ENCODE results near the gene UNC93A.
"Not testable (repeated sequence)": the region's sequence is repeated elsewhere in the genome, so short reads cannot be mapped to it uniquely, and the experiment has no call there.

Gene UNC93A

GRCh38 chr6:167258646-167259045 lies 32.5 kb upstream of the UNC93A start:
- Histone ChIP-seq H2AFZ (ENCODE audit: low read depth, low read length) (no peak overlapping the region), H3K27ac (ENCODE audit: low read length) (no peak overlapping the region), H3K36me3 (ENCODE audit: insufficient read depth, low read length) (no peaks in the 10 kb centered on the region), H3K27me3 (ENCODE audit: insufficient read depth, low read length, poor library complexity) (no peaks in the 10 kb centered on the region), H3K9ac (ENCODE audit: low read depth, low read length) (no peak overlapping the region), H4K20me1 (ENCODE audit: insufficient read depth, low read length) (no peaks in the 10 kb centered on the region), H3K4me2 (ENCODE audit: insufficient read depth, low read length) (no peak overlapping the region), H3K9me3 (ENCODE audit: insufficient read depth, low read length, severe bottlenecking) (no peaks in the 10 kb centered on the region), H3K4me1 (ENCODE audit: insufficient read depth, low read length) (no peaks in the 10 kb centered on the region), H3K79me2 (ENCODE audit: insufficient read depth, low read length) (no peaks in the 10 kb centered on the region), H3K4me3 (ENCODE audit: low read depth in 1 of 2, low read length in 2 of 2) (no peak overlapping the region)
- DNase-seq (no peak), ATAC-seq (ENCODE audit: insufficient read depth, low read depth) (no peak)
- no peak for TF ChIP-seq CTCF (IDR thresholded peaks at IDR 0.05; ENCODE audit: borderline replicate concordance, extremely low read depth, low read length, poor library complexity, severe bottlenecking)
- TF ChIP-seq EZH2 (IDR thresholded peaks at IDR 0.05; ENCODE audit: borderline replicate concordance, low read depth, low read length, severe bottlenecking): no peak

- not testable (repeated sequence) for ATAC-seq (ENCODE audit: insufficient read depth, low read depth); H3K9me3 ChIP-seq (ENCODE audit: insufficient read depth, low read length, severe bottlenecking); H4K20me1 ChIP-seq (ENCODE audit: insufficient read depth, low read length); H3K4me1 ChIP-seq (ENCODE audit: insufficient read depth, low read length); H3K27ac ChIP-seq (ENCODE audit: low read length); DNase-seq; H3K9ac ChIP-seq (ENCODE audit: low read depth, low read length); H3K4me2 ChIP-seq (ENCODE audit: insufficient read depth, low read length); H3K27me3 ChIP-seq (ENCODE audit: insufficient read depth, low read length, poor library complexity); H3K4me3 ChIP-seq (ENCODE audit: low read depth in 1 of 2, low read length in 2 of 2); H3K79me2 ChIP-seq (ENCODE audit: insufficient read depth, low read length); H3K36me3 ChIP-seq (ENCODE audit: insufficient read depth, low read length); H2AFZ ChIP-seq (ENCODE audit: low read depth, low read length)
Measured at GRCh38 chr6:167266057-167266829, 24.9 kb upstream of the UNC93A start.

- H3K4me1 ChIP-seq (ENCODE audit: insufficient read depth, low read length): no peaks in the 10 kb centered on the region
- no peaks in the 10 kb centered on the region for H3K36me3 ChIP-seq (ENCODE audit: insufficient read depth, low read length)
- DNase-seq (no peak), ATAC-seq (ENCODE audit: insufficient read depth, low read depth) (no peak)
- no peaks in the 10 kb centered on the region for H3K9me3 ChIP-seq (ENCODE audit: insufficient read depth, low read length, severe bottlenecking)
- H3K4me2 ChIP-seq (ENCODE audit: insufficient read depth, low read length): no peak overlapping the region
- H3K4me3 ChIP-seq (ENCODE audit: low read depth in 1 of 2, low read length in 2 of 2): no peak overlapping the region
- TF ChIP-seq CTCF (IDR thresholded peaks at IDR 0.05; ENCODE audit: borderline replicate concordance, extremely low read depth, low read length, poor library complexity, severe bottlenecking) (no peak), EZH2 (IDR thresholded peaks at IDR 0.05; ENCODE audit: borderline replicate concordance, low read depth, low read length, severe bottlenecking) (no peak)
- no peaks in the 10 kb centered on the region for H3K79me2 ChIP-seq (ENCODE audit: insufficient read depth, low read length)
- no peak overlapping the region for H3K27ac ChIP-seq (ENCODE audit: low read length)
- H3K9ac ChIP-seq (ENCODE audit: low read depth, low read length): no peak overlapping the region
- no peaks in the 10 kb centered on the region for H3K27me3 ChIP-seq (ENCODE audit: insufficient read depth, low read length, poor library complexity)
- H4K20me1 ChIP-seq (ENCODE audit: insufficient read depth, low read length): no peaks in the 10 kb centered on the region
- no peak overlapping the region for H2AFZ ChIP-seq (ENCODE audit: low read depth, low read length)
Measured at GRCh38 chr6:167266830-167267555, 24.1 kb upstream of the UNC93A start.

GRCh38 chr6:167267556-167267898 lies 23.6 kb upstream of the UNC93A start:
- H3K4me3 ChIP-seq (ENCODE audit: low read depth in 1 of 2, low read length in 2 of 2); H3K9ac ChIP-seq (ENCODE audit: low read depth, low read length); DNase-seq; H3K27ac ChIP-seq (ENCODE audit: low read length); ATAC-seq (ENCODE audit: insufficient read depth, low read depth); H4K20me1 ChIP-seq (ENCODE audit: insufficient read depth, low read length); H3K27me3 ChIP-seq (ENCODE audit: insufficient read depth, low read length, poor library complexity); H2AFZ ChIP-seq (ENCODE audit: low read depth, low read length); H3K36me3 ChIP-seq (ENCODE audit: insufficient read depth, low read length); H3K79me2 ChIP-seq (ENCODE audit: insufficient read depth, low read length); H3K9me3 ChIP-seq (ENCODE audit: insufficient read depth, low read length, severe bottlenecking); H3K4me1 ChIP-seq (ENCODE audit: insufficient read depth, low read length); H3K4me2 ChIP-seq (ENCODE audit: insufficient read depth, low read length): not testable (repeated sequence)
